BLaER1 treated with 17β-estradiol and CSF1 and Interleukin-3, amounts not matched to agents 10 nM and 100 nM (cell line): Measurements from ENCODE around the gene TMEM8B.

ENCODE experiments used
- H3K27ac ChIP-seq, 11 experiments: shearing (Covaris generic); formaldehyde crosslinking; 2 replicates each; pipeline ENCODE4 v1.8.1; 2022
- H3K27me3 ChIP-seq, 11 experiments: shearing (Covaris generic); formaldehyde crosslinking; 2 replicates each; pipeline ENCODE4 v1.8.1; 2022
- H3K36me3 ChIP-seq, 11 experiments: shearing (Covaris generic); formaldehyde crosslinking; 2 replicates each; pipeline ENCODE4 v1.8.1; 2022
- H3K4me1 ChIP-seq, 10 experiments: shearing (Covaris generic); formaldehyde crosslinking; 2 replicates each; pipeline ENCODE4 v1.8.1; 2022
- H3K4me2 ChIP-seq, 11 experiments: shearing (Covaris generic); formaldehyde crosslinking; 2 replicates each; pipeline ENCODE4 v1.8.1; 2022
- H3K4me3 ChIP-seq, 10 experiments: shearing (Covaris generic); formaldehyde crosslinking; 2 replicates each; pipeline ENCODE4 v1.8.1; 2022
- H3K9ac ChIP-seq, 11 experiments: shearing (Covaris generic); formaldehyde crosslinking; 2 replicates each; pipeline ENCODE4 v1.8.1; 2022
- H3K9me3 ChIP-seq, 11 experiments: shearing (Covaris generic); formaldehyde crosslinking; replicated peaks in 1 of 11; 2 replicates each; pipeline ENCODE4 v1.8.1; 2022
- H4K20me1 ChIP-seq, 11 experiments: shearing (Covaris generic); formaldehyde crosslinking; 2 replicates each; pipeline ENCODE4 v1.8.1; 2022
- Cebpa-rat ChIP-seq, 11 experiments: shearing (Covaris generic); IDR thresholded peaks; 2 replicates each; pipeline ENCODE4 v1.8.1; 2022

The TMEM8B gene

DNA sequence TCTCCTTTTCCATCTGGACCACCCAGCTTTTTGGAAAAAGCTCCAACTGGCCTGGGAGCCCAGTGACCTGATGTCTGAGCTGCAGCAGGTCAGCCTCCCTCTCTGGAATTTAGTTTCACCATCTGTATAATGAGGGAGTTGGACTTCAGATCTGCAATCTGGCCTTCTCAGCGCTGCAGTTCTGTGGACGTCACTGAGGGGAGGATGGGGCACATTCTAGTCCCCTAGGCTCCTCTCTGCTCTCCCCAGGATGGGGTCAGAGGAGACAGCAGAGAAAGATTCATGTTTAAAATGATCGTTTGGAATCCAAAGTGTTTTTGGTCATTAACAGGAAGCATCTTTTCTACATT, 30.9 kb downstream of the TMEM8B start:
- H3K4me3 ChIP-seq: no peak overlapping the region
- H4K20me1 ChIP-seq: no peaks in the 10 kb centered on the region
- H3K27me3 ChIP-seq: peaks cover 0 to 36% (median 0%) of the 10 kb centered on the region in 11 experiments; a peak in 3 of 22 replicates
- no peaks in the 10 kb centered on the region for H3K9me3 ChIP-seq
- no peak for TF ChIP-seq Cebpa-rat (IDR thresholded peaks at IDR 0.05)
- H3K27ac ChIP-seq: no peak overlapping the region
- no peak overlapping the region for H3K9ac ChIP-seq
- no peaks in the 10 kb centered on the region for H3K36me3 ChIP-seq
- no peak overlapping the region for H3K4me2 ChIP-seq
- H3K4me1 ChIP-seq: peaks cover 0 to 4% (median under 1%) of the 10 kb centered on the region in 10 experiments; a peak in 6 of 20 replicates

- H3K27ac ChIP-seq: no peak overlapping the region
- H3K4me1 ChIP-seq: peaks cover 0 to 4% (median 0%) of the 10 kb centered on the region in 10 experiments; a peak in 1 of 20 replicates
- H3K27me3 ChIP-seq: peaks cover 0 to 24% (median 0%) of the 10 kb centered on the region in 11 experiments; a peak in 2 of 22 replicates
- H3K9ac ChIP-seq: no peak overlapping the region
- H3K9me3 ChIP-seq: no peaks in the 10 kb centered on the region
- no peaks in the 10 kb centered on the region for H3K36me3 ChIP-seq
- no peak for TF ChIP-seq Cebpa-rat (IDR thresholded peaks at IDR 0.05)
- H3K4me3 ChIP-seq: no peak overlapping the region
- H4K20me1 ChIP-seq: no peaks in the 10 kb centered on the region
- H3K4me2 ChIP-seq: no peak overlapping the region
Observed at GRCh38 chr9:35861161-35861897, 32.3 kb downstream of the TMEM8B start.

- no peak for TF ChIP-seq Cebpa-rat (IDR thresholded peaks at IDR 0.05)
- Histone ChIP-seq H3K4me3 (no peak overlapping the region), H3K9ac (no peak overlapping the region), H3K27me3 (peaks cover 0 to 16% (median 0%) of the 10 kb centered on the region in 11 experiments; a peak in 1 of 22 replicates), H3K27ac (no peak overlapping the region), H3K36me3 (no peaks in the 10 kb centered on the region), H3K4me2 (no peak overlapping the region), H4K20me1 (no peaks in the 10 kb centered on the region), H3K9me3 (no peaks in the 10 kb centered on the region), H3K4me1 (peaks cover 0 to 4% (median 0%) of the 10 kb centered on the region in 10 experiments; a peak in 1 of 20 replicates)
Observed at GRCh38 chr9:35862328-35862727, 33.3 kb downstream of the TMEM8B start.

DNA sequence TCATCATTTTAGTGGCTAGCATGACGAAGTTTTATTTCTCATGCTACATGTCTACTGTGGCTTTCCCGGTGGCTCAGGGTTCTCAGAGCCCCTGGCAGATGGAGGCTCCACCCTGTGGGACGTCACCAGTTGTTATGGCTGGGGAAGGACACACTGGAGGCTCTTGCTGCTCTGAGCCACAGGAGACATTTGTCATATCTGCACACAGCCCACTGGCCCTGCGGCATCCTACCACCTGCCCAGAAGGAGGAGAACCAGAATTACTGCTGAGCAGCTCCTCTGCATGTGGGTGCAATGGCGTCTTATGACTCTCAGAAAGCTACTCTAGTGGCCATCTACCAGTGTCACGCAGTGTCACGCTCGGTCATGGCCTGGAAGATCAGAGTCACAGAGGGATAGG, 34.6 kb downstream of the TMEM8B start:
- Histone ChIP-seq H3K36me3 (no peaks in the 10 kb centered on the region), H3K9ac (no peak overlapping the region), H3K9me3 (no peaks in the 10 kb centered on the region), H3K4me2 (no peak overlapping the region), H3K4me3 (no peak overlapping the region), H3K27me3 (peaks cover 0 to 14% (median 0%) of the 10 kb centered on the region in 11 experiments; a peak in 1 of 22 replicates), H4K20me1 (no peaks in the 10 kb centered on the region), H3K4me1 (peaks cover 0 to 4% (median 0%) of the 10 kb centered on the region in 10 experiments; a peak in 1 of 20 replicates), H3K27ac (no peak overlapping the region)
- no peak for TF ChIP-seq Cebpa-rat (IDR thresholded peaks at IDR 0.05)

GRCh38 chr9:35864695-35865255, 35.7 kb downstream of the TMEM8B start:
- Histone ChIP-seq H3K4me1 (no peaks in the 10 kb centered on the region), H3K9ac (no peak overlapping the region)
- TF ChIP-seq Cebpa-rat (IDR thresholded peaks at IDR 0.05): no peak

DNA sequence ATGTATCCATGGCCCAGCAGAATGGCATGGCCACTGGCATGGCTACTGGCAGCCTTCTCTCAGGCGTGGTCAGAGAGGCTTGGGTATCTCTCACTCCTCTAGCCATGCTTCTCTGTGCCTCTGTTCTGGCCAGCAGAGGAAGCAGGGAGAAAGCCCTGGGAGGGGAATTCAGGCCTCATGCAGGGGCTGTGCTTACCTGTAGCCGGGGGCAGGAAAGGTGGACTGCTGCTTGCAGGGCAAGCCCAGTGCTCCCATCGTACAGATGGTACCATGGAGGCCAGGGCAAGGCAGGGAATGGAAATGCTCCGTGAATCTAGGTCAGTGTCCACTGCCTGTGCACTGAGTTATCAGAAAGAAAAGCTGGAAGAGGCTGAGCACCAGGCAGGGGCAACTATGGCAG, 38.5 kb downstream of the TMEM8B start:
- Histone ChIP-seq H3K27me3 (peaks cover 0 to 5% (median 0%) of the 10 kb centered on the region in 11 experiments; a peak in 1 of 22 replicates), H3K4me2 (no peak overlapping the region), H3K4me1 (no peaks in the 10 kb centered on the region), H4K20me1 (no peaks in the 10 kb centered on the region), H3K9ac (no peak overlapping the region), H3K27ac (no peak overlapping the region), H3K9me3 (no peaks in the 10 kb centered on the region), H3K4me3 (no peak overlapping the region), H3K36me3 (no peaks in the 10 kb centered on the region)
- no peak for TF ChIP-seq Cebpa-rat (IDR thresholded peaks at IDR 0.05)

More at GRCh38 chr9:35864695-35865255, 35.7 kb downstream of the TMEM8B start:
- no peak overlapping the region for H3K4me2 ChIP-seq
- no peaks in the 10 kb centered on the region for H4K20me1 ChIP-seq
- no peak overlapping the region for H3K4me3 ChIP-seq
- H3K27ac ChIP-seq: no peak overlapping the region
- peaks cover 0 to 14% (median 0%) of the 10 kb centered on the region in 11 experiments; a peak in 1 of 22 replicates for H3K27me3 ChIP-seq
- no peaks in the 10 kb centered on the region for H3K36me3 ChIP-seq
- H3K9me3 ChIP-seq: no peaks in the 10 kb centered on the region

- Histone ChIP-seq H4K20me1 (no peaks in the 10 kb centered on the region), H3K36me3 (no peaks in the 10 kb centered on the region), H3K27ac (no peak overlapping the region), H3K4me2 (no peak overlapping the region), H3K9me3 (no peaks in the 10 kb centered on the region), H3K4me1 (no peaks in the 10 kb centered on the region), H3K9ac (no peak overlapping the region), H3K27me3 (peaks cover 0 to 5% (median 0%) of the 10 kb centered on the region in 11 experiments; a peak in 1 of 22 replicates), H3K4me3 (no peak overlapping the region)
- TF ChIP-seq Cebpa-rat (IDR thresholded peaks at IDR 0.05): peak in 2 of 11 experiments; percentile 23 to 60; a peak in 3 of 22 replicates
Observed at GRCh38 chr9:35868933-35869332, 39.9 kb downstream of the TMEM8B start.

DNA sequence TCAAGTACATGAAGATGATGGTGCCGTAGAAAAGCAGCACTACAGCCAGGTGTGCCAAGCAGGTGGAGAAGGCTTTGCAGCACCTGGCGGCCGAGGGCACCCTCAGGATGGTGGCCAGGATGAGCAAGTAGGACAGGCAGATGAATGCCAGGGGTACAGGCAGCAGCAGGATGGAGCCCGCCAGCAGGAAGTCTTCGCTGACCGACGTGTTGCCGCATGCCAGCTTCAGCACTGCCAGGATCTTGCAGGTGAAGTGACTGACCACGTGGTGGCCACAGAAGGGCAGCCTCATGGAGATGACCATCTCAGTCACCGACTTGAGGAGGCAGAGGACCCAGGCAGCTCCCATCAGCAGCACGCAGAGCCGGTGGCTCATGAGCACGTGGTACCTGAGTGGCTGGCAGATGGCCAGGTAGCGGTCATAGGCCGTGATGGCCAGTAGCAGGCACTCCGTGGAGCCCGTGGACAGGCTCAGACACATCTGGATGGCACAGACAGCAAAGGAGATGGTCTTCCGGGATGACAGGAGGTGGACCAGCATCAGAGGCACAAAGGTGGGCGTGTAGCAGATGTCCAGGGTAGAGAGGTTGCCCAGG, 40.7 kb downstream of the TMEM8B start:
- peaks cover 0 to 4% (median 0%) of the 10 kb centered on the region in 11 experiments; a peak in 1 of 22 replicates for H3K27me3 ChIP-seq
- H3K4me2 ChIP-seq: no peak overlapping the region
- TF ChIP-seq Cebpa-rat (IDR thresholded peaks at IDR 0.05): no peak
- no peaks in the 10 kb centered on the region for H3K4me1 ChIP-seq
- H3K9ac ChIP-seq: no peak overlapping the region
- no peaks in the 10 kb centered on the region for H3K9me3 ChIP-seq
- H3K27ac ChIP-seq: no peak overlapping the region
- no peaks in the 10 kb centered on the region for H4K20me1 ChIP-seq
- H3K36me3 ChIP-seq: no peaks in the 10 kb centered on the region
- no peak overlapping the region for H3K4me3 ChIP-seq

GRCh38 chr9:35870351-35870923, 41.4 kb downstream of the TMEM8B start, which contains the start of gene OR13J1:
Gene OR13J1, minus strand, starts transcription at chr9:35870401. Its CDS starts 0 bp downstream, at chr9:35870401.
- Histone ChIP-seq H3K36me3 (no peaks in the 10 kb centered on the region), H3K9ac (no peak within 1 kb of the TSS), H3K9me3 (peaks cover 0 to 2% (median 0%) of the 10 kb centered on the region in 11 experiments; a peak in 2 of 22 replicates), H4K20me1 (no peaks in the 10 kb centered on the region), H3K27me3 (no peaks in the 10 kb centered on the region), H3K4me3 (no peak within 1 kb of the TSS), H3K27ac (no peak within 1 kb of the TSS), H3K4me2 (no peak within 1 kb of the TSS), H3K4me1 (no peaks in the 10 kb centered on the region)
- TF ChIP-seq Cebpa-rat (IDR thresholded peaks at IDR 0.05): no peak
